A673 (cell line): ENCODE data around the gene STOML1. TPM values are rescaled to one million over a fixed set of nuclear protein-coding genes. Genes with fewer than 3 reads are reported as not detected.

ENCODE experiments used
- BruUV-seq: library from RNA; stranded (reverse); fragments of 400-500 nt; replicated peaks from 2 replicates; lab custom pipeline; 2021; lab: Mats Ljungman, UMichigan
- CTCF ChIA-PET: fragments of 300-600 bp; sonication (Branson Sonifier 250); formaldehyde crosslinking; loops from one replicate; lab custom pipeline; 2022; ENCODE audit warnings: antibody characterized with exemption; lab: Charles Lee
- POLR2A ChIA-PET: fragments of 300-600 bp; sonication (Branson Sonifier 250); formaldehyde crosslinking; loops from one replicate; lab custom pipeline; 2022; ENCODE audit warnings: antibody characterized with exemption; ENCODE audit not compliant: low non-redundant PET; lab: Charles Lee
- DNase-seq: peaks from one replicate; pipeline ENCODE4 v3.0.0-alpha.2; 2015; ENCODE audit warnings: low spot score
- H3K27ac ChIP-seq: fragments of 200-600 bp; sonication (generic); 2 replicates; pipeline ENCODE4 v1.5.1; 2016; ENCODE audit warnings: mixed run types, low read depth, mild to moderate bottlenecking, mixed read lengths, antibody characterized with exemption, low read length; ENCODE audit not compliant: poor library complexity, severe bottlenecking
- H3K27me3 ChIP-seq: fragments of 200-600 bp; sonication (generic); replicated peaks from 2 replicates; pipeline ENCODE4 v1.6.1; 2017; ENCODE audit warnings: mixed run types, low read depth, mild to moderate bottlenecking, mixed read lengths, antibody characterized with exemption, low read length; ENCODE audit not compliant: insufficient read depth, poor library complexity
- H3K36me3 ChIP-seq: fragments of 200-600 bp; sonication (generic); 2 replicates; pipeline ENCODE4 v1.6.1; 2016; ENCODE audit warnings: mixed run types, mild to moderate bottlenecking, mixed read lengths, antibody characterized with exemption, low read length; ENCODE audit not compliant: insufficient read depth, poor library complexity, severe bottlenecking
- H3K4me1 ChIP-seq: fragments of 200-600 bp; sonication (generic); 2 replicates; pipeline ENCODE4 v1.6.1; 2017; ENCODE audit warnings: mixed run types, mild to moderate bottlenecking, mixed read lengths, antibody characterized with exemption, low read length; ENCODE audit not compliant: insufficient read depth, poor library complexity, severe bottlenecking
- H3K4me3 ChIP-seq: fragments of 200-600 bp; sonication (generic); 2 replicates; pipeline ENCODE4 v1.5.1; 2016; ENCODE audit warnings: low read depth, mixed run types, mild to moderate bottlenecking, mixed read lengths, low read length; ENCODE audit not compliant: poor library complexity, severe bottlenecking
- H3K9me3 ChIP-seq: fragments of 200-600 bp; sonication (generic); 2 replicates; pipeline ENCODE4 v1.6.1; 2016; ENCODE audit warnings: mixed run types, low read depth, mild to moderate bottlenecking, mixed read lengths, antibody characterized with exemption, low read length; ENCODE audit not compliant: poor library complexity, severe bottlenecking
- CTCF ChIP-seq: fragments of 300-800, 200-600 bp; sonication (generic); conservative IDR thresholded peaks from 2 replicates; pipeline ENCODE4 v1.5.1; 2017; ENCODE audit warnings: low read depth, mild to moderate bottlenecking, antibody characterized with exemption, low read length, moderate library complexity, mixed read lengths
- EZH2 ChIP-seq: fragments of 200-600 bp; sonication (generic); IDR thresholded peaks from 2 replicates; pipeline ENCODE4 v1.6.1; 2017; ENCODE audit warnings: borderline replicate concordance, low read depth, mild to moderate bottlenecking, mixed read lengths, antibody characterized with exemption, low read length; ENCODE audit not compliant: poor library complexity, severe bottlenecking
- intact Hi-C: fragments of 100-400 bp; cut with micrococcal nuclease; formaldehyde crosslinking; loops from one replicate; pipeline ENCODE4 v1.10.0; 2022; ENCODE audit not compliant: unreplicated experiment
- total RNA-seq: library from RNA; stranded (reverse); gene quantifications from 2 replicates; pipeline ENCODE4 v1.2.3, GENCODE V29; 2021

Gene STOML1
- total RNA-seq, 1 experiment from 2014 or later, result 7.3 TPM

GRCh38 chr15:73988445-73988969, 3.6 kb downstream of the STOML1 start:
- H3K4me1 ChIP-seq, result peaks cover 11% of the 10 kb centered on the region
- intact Hi-C loops, result no loop called here
- no TSS peak for BruUV-seq
- no peaks in the 10 kb centered on the region for H3K9me3 ChIP-seq
- no peaks in the 10 kb centered on the region for H3K27me3 ChIP-seq
- POLR2A ChIA-PET, result no interaction called here
- CTCF ChIA-PET, result no interaction called here
- TF ChIP-seq CTCF (no peak), EZH2 (no peak)
- H3K4me3 ChIP-seq, result no peak overlapping the region
- H3K36me3 ChIP-seq, result no peaks in the 10 kb centered on the region
- DNase-seq, result no peak
- H3K27ac ChIP-seq, result no peak overlapping the region

- no peak overlapping the region for H3K4me3 ChIP-seq
- ChIA-PET POLR2A (no interaction called here), CTCF (interaction anchor here (1.0 kb wide), 1 partner anchor 15 kb away, joined by 3 read pairs; no protein-coding TSS in a partner anchor)
- no peaks in the 10 kb centered on the region for H3K27me3 ChIP-seq
- intact Hi-C loops, result no loop called here
- TF ChIP-seq CTCF, result no peak
- peaks cover 18% of the 10 kb centered on the region for H3K4me1 ChIP-seq
- DNase-seq, result no peak
- BruUV-seq, result no TSS peak
- H3K36me3 ChIP-seq, result no peaks in the 10 kb centered on the region
- H3K9me3 ChIP-seq, result no peaks in the 10 kb centered on the region
- no peak overlapping the region for H3K27ac ChIP-seq
Observed at GRCh38 chr15:73987681-73988444, 4.2 kb downstream of the STOML1 start.

GRCh38 chr15:73987250-73987649, 4.8 kb downstream of the STOML1 start:
- Histone ChIP-seq H3K27ac (no peak overlapping the region), H3K9me3 (no peaks in the 10 kb centered on the region), H3K4me3 (no peak overlapping the region), H3K27me3 (no peaks in the 10 kb centered on the region), H3K36me3 (no peaks in the 10 kb centered on the region), H3K4me1 (peaks cover 20% of the 10 kb centered on the region)
- no TSS peak for BruUV-seq
- no peak for TF ChIP-seq CTCF
- no peak for TF ChIP-seq EZH2
- ChIA-PET POLR2A (no interaction called here), CTCF (interaction anchor here (1.0 kb wide), 1 partner anchor 14 kb away, joined by 3 read pairs; no protein-coding TSS in a partner anchor)
- no peak for DNase-seq
- intact Hi-C loops, result no loop called here
